HT-29 (cell line): ENCODE results near the gene ASF1A. TPM values are rescaled to one million over a fixed set of nuclear protein-coding genes. Genes with fewer than 3 reads are reported as not detected.
A peak's percentile ranks its signal among the peaks of the same experiment; 100 is the strongest.

ENCODE experiments used
- DNase-seq: peaks from one replicate; pipeline ENCODE4 v3.0.0-alpha.2; 2015; ENCODE audit warnings: low spot score
- total RNA-seq: library from RNA; depleted of rRNA; stranded (reverse); fragments of >200 nt; shearing (Covaris generic); gene quantifications from 2 replicates; pipeline ENCODE4 v1.2.3, GENCODE V29; 2014

ASF1A gene
- total RNA-seq, 1 experiment from 2014 or later: 29.8 TPM

DNA sequence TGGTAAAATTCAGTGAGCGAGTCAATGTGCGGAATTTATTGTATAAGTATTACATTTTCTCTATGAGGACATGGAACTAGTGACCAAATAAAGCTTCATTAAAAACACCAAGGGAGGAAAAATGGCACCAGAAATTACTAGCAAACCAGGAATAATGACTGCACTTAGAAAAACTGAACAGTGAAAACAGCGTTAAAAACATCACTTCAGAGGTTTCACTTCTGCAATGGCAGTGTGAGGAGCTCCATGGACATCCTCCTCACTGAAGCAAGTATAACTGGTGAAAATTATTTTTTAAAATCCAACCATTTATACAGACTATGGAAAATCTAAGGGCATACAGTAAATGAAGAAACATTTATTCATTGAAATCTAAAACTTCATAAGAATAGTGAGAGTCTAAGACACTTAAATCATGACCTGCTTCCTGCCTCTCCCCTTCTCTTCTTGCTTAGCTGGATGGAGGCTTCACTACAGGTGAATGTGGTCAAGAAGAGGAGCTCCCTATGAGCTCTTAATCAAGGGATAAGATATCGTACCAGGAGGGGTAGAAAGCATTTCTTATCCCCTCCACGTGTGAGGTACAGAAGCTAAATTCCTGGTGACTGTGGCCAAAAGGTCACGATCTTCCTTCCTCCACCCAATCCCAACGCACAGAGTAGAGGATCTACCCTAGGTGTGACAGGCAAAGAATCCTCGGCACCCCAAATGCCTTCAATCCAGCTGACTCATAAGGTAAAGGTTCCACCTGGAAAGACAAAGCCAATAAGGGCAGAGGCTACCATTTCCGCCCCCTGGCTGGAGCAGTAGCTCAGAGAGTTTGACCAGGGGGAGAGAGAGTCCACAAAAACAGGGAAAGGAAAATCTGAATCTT, 12.3 kb upstream of the ASF1A start:
- DNase-seq: peak; percentile 69

DNA sequence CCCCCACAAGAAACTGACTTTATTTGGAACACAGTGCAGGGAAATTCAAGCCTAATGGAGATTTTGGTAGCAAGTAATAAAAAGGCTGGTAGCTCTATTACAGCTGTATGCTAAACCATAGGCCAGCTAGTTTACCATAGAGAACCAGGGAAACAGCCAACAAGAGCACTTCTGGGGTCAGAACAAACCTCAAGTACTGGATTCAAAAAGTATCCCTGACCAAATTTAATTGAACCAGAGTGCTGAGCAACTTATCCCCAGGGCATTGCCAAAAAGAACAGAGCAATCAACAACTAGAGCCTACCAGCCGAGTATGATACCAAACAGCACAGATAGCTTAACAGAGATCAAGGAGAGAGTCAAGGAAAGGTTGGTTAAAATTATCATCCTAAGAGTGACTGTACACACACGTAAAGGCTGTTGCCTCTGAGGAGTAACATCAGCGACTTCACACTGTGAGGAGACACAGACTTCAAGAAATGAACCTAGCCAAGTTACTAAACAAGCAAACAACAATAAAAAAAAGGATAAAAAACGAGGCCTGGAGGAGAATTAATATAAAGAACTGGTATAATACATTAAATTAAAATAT, 11.5 kb upstream of the ASF1A start:
- DNase-seq: no peak

DNA sequence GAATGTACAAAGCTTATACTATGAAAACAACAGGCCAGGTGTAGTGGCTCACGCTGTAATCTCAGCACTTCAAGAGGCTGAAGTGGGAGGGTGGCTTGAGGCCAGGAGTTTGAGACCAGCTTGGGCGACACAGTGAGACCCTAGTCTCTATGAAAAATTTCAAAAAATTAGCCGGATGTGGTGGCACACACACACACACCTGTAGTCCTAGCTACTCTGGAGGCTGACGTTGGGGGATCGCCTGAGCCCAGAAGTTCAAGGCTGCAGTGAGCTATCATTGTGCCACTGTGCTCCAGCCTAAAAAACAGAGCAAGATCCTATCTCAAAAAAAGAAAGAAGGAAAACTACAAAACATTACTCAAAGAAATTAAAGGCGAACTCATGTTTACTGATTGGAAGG, 7.3 kb upstream of the ASF1A start:
- no peak for DNase-seq

DNA sequence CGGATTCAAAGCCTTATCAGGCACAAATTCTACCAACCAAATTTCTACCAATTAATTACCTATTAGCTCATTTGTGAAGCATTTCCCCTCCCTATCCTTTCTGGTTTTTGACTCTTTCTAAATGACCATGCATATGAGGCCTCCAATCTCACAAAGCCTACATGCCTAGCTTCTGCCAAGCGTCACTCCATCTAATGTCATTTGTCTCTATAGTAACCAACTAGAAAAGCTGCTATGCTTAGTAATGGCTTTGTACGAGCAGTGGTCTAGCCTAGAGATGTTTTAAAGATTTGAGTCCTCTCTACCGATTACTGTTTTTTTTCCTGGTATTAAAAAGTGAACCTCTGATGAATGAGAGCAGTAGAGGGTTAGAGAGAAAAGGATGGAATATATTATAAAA, 4.8 kb upstream of the ASF1A start:
- no peak for DNase-seq

DNA sequence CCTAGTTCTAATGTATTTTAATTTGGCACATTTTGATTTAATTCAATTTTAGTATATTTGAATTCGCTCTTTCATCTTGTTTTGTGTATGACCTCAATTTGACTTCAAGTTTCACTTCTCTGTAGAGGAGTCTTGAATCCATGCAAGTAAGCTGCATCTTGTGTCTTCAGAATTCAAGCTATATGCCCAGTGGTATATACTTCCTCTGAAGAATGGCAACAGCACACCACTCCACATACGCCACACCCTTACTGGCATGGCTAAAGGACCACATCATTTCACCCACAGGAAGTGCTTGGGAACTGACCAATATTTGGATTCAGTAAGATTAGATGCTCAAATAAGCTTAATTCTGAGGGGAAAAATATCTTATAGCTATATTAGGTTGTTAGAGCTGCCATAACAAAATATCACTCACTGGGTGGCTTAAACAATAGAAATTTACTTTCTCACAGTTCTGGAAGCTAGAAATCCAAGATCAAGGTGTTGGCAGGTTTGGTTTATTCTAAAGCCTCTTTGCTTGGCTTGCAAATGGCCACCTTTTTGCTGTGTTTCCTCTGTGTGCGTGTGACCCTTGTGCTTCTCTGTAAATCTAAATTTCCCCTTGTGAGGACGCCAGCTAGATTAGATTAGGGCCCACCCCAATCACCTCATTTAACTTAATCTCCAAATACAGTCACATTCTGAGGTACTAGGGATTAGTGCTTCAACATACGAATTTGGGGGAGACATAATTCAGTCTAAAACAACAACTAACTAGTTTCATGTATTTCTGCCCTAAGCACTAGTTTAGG, 2.8 kb upstream of the ASF1A start:
- DNase-seq: no peak

DNA sequence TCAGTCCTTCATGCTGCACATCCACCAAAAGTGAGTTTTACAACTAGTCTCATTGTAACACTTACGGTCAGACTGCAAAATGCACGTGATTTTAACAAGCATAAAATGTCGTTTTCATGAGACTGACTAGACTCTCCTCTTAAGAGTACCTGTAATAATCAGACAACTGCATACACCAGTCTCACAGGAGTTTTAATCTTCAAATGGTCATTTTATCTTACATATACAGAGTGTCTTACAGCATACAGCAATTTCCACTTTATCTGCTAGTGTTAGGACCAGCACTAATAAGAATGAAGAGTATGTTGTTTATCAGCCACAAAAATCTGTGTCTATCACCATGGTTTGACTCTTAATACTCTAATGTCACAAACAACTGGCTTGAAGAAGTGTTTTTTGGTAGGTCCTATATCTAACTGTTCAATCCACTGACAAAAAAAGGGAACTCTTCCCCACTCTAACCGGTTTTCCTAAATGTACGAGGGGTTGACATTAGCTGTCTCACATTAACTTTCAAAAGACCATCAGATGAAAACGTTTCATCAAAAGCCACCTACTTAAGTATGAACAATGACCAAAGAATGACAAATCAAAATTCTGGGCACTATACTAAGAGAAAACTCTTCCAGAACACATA, 1.5 kb upstream of the ASF1A start:
- no peak for DNase-seq

DNA sequence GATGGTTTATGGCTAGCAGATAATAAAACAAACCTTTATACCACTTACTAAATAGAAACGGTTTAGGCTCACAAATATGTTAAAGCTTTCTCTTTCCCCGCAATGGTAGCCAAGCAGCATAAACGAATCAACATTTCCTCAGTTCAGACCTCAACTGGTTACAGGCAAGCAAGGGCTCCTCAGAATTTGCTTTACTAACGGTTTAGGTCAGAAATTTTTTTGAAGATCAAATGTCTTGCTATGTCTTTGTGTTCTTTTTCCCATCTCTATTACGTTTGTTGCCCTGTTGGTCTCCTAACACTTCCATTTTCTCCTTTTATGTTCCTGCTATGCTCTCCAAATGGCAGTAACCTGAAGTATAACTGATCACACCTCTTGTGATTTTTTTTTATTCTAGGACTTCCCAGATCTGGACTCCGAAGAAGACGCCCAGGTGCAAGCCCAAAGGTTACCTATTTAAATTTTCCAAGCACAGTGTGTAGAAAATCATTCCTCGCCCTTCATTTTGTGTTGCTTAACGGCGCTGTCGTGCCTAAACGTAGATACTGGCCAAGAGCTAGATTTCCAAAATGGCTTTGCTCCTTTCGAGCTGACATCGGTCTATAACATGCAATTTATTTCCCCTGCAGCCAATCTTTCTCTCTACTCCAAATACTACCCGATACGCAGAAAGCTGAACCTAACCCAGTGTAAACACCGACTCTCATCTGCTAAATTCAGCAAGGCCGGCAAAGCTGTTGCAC, 717 bp upstream of the ASF1A start:
- peak; percentile 63 for DNase-seq

DNA sequence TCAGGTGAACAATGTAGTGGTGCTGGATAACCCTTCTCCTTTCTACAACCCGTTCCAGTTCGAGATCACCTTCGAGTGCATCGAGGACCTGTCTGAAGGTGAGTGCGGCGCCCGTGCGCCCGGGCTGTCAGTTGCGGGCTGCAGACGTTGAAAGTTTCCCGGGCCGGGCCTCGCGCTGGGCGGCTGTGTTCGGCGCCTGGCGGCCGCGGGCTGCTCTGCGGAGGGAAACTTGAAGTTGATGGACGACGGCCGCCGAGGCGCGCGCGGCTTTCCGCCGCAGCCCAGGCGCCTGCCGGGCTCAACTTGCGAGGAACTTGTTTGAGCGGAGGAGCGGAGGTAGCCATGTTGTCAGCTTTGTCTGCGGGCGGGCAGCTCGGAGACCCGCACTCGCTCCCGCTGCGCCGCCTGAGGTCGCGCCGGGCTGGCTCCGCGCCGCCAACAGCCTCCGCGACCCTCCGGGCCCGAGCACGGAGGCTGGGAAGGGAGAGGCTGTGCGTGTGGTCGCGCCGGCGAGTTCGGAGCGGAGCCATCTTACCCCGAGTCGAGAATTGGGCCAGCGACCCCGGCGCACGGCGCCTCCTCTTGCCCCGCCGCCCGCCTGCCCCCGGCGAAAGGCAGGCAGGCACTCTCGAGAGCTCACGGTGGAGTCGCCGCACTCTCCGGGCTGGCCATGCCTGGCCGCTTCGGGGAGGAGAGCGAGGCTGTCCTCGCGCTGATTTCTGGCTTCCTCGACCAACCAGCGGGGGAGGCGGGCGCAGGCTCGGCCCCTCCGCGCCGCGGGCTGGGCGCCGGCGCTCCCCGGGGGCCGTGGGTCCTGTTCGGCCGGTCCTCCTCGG, 691 bp downstream of the ASF1A start:
- peak; percentile 55 for DNase-seq

DNA sequence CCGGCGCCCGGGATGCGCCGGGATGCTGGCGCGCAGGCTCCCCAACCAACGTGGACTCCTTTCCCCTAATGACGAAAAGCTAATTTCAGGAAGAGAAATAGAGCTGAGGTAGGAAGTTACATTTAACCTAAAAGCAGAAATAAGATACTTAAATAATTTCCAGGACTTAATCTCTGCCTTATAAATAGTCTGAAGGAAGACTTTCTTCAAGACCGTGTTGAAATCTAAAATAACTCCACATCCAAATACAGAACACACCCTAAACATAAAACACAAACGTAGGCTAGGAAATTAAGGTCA, 1.3 kb downstream of the ASF1A start:
- DNase-seq: peak; percentile 51

DNA sequence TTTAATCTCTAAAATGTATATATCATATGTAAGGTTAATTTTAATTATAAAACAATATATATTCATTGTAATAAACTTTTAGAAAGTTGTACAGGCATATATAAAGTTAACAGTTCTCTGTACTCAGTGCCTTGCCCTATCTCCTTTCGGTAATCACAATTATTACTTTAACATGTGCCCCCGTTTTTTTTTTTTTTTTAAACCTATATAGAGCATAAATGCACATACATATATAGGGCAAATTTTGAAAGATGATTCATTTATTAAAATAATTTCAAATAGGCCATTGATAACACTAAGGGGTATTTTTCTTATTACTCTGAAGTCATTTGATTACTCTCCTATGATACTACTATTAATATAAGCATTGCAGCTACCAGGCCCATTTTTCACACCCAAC, 1.9 kb downstream of the ASF1A start:
- no peak for DNase-seq

DNA sequence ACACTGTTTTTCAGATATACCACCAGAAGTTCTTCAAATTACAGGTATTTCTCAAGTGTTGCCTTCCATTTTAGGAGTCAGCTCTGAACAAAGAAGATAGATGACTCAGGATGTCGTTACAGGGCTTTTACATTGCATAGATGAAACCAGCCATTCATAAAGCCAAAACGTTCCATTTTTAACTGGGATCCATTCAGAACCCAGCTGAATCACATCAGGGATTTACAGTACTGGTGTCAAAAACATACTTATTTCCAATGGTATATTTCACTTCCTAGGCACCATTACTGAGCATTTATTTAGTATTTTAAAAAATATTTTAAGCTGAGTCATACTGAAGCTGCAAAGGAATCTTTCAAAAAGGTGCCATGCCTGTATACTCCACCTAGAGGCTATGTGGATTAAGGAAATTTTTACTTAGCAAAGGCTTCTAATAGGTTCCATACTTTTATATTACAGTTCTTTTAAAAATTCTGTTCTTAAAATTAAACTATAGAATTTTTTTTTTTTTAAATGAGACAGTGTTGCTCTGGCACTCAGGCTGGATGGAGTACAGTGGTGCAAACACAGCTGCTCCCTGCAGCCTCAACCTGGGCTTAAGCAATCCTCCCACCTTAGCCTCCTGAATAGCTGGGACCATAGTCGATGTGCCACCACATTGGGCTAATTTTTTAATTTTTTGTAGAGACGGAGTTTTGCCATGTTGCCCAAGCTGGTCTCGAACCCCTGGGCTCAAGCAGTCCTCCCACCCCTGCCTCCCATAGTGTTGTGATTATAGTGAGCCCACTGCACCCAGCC, 2.6 kb downstream of the ASF1A start:
- peak; percentile 73 for DNase-seq

DNA sequence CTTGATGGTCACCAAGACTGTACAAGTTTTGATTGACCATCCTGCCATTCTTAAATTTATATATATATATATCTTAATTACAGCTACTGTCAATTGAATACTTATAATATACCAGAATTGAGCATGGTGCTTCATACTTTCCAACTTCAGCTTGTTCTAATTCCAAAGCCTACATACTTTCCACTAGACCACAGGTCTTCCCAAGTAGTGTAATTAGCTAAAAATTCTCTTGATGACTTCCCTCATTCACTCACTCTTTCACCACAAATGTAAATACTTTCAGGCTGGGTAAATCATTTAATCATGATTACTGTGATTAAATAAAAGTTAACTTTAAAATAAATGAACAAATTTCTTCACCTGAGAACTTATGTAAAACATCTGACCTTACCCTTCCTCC, 3.4 kb downstream of the ASF1A start:
- no peak for DNase-seq

DNA sequence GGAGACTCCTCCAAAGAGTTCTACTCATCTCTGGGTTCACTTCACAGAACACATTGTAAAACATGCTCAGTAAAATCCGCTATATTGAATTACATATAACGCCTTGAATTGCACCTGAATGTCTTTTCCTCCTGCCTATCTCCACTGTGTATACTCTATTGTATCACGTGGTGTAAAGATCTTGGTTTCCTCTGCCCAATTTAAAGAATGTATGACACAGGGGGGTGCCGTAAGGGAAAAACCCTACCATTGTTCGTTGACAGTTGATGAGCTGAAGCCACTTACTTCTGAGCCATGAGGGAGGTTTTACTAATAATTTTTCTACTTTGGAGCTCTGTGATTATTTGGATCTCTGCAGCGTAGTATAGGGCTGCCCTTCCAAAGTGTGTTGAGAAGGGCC, 6.0 kb downstream of the ASF1A start:
- DNase-seq: no peak

DNA sequence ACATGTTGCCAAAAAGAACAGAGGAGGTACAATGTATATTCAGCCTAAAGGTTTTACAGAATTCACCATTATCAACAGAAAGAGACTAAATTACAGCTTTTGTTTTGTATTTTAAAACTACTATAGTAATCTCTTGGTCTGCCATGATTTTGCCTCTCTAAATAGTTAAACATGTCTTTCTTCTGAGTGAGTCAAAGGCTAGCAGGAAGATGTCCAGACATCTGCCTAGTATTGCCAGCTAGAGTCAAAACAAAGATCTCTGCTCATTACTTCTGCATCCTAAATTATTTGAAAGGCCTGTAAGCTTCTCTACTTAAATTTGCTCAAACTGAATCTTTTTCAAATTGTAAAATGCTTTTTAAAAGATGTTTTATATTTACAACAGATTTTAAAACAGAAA, 8.8 kb downstream of the ASF1A start:
- no peak for DNase-seq

DNA sequence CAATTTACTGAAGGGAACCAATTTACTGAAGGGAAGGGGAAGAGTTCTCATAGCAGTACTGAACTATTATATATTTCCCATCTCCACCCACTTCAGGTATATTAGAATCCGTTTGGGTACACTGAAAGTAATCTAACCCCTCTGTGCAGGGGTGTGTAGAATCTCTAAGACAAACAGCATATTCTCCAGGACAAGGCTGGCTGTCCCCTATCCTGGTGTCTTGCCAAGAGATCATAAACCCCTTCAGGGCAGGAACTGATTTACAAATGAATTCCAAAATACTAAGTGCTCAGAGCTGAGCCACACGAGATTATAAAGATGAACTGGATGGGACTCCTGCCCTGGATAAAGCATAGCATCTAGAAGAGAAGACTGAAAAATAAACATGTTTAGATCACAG, 9.2 kb downstream of the ASF1A start:
- DNase-seq: no peak

DNA sequence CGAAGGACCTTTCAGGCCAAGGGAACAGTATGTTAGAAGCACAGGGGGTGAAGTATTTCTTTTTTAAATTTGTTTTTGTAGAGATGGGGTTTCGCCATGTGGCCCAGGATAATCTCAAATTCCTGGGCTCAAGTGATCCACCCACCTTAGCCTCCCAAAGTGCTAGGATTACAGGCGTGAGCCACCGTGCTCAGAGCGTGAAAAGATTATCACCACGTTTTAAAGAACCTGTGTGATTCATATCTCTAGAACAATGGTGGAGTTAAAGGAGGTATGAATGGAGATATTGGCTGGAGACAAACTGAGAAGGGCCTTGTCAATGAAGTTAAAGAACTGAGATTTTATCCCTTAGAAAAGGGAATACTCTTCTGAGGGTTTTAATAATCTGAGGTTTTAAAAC, 9.7 kb downstream of the ASF1A start:
- DNase-seq: no peak

DNA sequence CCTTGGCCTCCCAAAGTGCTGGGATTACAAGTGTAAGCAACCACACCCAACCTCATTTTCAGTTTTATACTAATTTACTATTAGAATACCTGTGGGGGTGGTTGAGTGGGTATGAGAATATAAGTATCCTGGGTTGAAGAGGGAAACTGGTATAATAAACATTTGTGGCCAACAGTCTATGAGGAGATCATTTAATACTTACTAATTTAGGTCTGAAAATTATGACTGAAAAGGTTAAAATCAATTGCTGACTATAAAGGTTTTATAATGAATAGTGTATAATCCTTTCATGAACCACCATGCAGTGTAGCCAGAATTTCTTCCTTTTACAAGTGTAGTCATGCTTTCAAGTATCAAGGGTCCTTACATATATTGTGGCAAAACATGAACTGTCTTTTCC, 11.1 kb downstream of the ASF1A start:
- no peak for DNase-seq

DNA sequence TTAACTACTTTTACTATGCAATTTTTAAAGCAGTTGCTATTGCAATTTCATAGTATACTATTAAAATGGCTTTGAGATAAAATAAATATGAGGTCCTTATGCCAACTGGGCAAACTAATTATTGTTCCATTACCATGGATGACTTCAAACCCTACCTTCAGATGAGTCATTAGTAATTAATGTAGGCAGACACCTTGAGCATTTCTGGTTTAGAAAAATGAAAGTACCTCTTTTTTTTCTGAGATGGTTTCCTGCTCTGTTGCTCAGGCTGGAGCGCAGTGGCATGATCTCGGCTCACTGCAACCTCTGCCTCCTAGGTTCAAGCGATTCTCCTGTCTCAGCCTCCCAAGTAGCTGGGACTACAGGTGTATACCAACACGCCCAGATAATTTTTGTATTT, 11.9 kb downstream of the ASF1A start:
- DNase-seq: no peak

DNA sequence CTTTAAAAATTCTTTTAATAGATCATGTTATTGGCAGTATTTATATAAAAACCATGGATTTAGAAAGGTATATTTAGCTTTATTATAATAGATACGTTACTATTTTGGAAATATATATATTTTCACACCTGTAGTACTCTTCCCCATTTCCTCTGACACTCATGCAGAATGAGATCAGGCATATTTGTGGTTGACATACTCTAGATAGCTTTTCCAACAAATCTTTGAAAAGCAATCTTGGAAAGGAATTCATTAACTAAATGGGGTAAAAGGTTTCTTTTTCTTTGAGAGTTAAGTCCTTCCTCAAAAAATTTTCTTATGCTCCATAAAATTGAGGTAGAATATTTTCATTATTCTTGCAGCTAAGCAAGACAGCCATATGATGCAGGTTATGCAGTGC, 14.5 kb downstream of the ASF1A start:
- DNase-seq: no peak

DNA sequence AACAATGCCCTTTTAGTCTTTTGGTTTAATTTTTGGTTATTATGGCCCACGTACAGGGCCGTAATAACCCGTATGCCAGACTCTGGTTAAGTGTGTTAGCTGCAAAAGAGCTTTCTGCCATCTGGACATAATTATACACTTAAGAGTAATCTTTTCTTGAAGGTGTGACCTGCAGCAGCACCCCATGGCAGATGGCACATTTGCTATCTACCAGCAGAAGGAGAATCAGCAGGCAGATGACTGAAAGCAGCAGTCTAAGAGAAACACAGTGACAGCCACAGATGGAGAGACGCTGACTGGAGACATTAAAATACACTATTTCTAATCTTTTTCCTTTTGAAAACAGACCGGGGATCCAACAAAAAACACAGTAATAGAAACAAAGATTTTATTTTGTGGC, 18.7 kb downstream of the ASF1A start:
- DNase-seq: no peak
